ENCODE data around the gene APOL3.
"Not testable (repeated sequence)": the region's sequence is repeated elsewhere in the genome, so short reads cannot be mapped to it uniquely, and the experiment has no call there.

APOL3 gene

DNA sequence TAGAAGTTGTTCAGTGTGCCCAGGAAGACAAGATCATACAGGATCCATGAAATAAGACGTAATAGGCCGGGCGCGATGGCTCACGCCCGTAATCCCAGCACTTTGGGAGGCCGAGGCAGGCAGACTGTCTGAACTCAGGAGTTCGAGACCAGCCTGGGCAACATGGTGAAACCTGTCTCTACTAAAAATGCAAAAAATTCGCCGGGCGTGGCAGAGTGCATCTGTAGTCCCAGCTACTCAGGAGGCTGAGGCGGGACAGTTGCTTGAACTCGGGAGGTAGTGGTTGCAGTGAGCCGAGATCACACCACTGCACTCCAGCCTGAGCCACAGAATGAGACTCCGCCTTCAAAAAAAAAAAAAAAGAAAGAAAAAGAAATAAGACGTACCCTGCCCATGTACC, 56.7 kb downstream of the APOL3 start:
- TF ChIP-seq, protein P1, sequence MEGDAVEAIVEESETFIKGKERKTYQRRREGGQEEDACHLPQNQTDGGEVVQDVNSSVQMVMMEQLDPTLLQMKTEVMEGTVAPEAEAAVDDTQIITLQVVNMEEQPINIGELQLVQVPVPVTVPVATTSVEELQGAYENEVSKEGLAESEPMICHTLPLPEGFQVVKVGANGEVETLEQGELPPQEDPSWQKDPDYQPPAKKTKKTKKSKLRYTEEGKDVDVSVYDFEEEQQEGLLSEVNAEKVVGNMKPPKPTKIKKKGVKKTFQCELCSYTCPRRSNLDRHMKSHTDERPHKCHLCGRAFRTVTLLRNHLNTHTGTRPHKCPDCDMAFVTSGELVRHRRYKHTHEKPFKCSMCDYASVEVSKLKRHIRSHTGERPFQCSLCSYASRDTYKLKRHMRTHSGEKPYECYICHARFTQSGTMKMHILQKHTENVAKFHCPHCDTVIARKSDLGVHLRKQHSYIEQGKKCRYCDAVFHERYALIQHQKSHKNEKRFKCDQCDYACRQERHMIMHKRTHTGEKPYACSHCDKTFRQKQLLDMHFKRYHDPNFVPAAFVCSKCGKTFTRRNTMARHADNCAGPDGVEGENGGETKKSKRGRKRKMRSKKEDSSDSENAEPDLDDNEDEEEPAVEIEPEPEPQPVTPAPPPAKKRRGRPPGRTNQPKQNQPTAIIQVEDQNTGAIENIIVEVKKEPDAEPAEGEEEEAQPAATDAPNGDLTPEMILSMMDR (IDR thresholded peaks at IDR 0.05; ENCODE audit: insufficient read depth, low read length, missing control alignments): no peak
- no peak overlapping the region for H3K4me3 ChIP-seq (ENCODE audit: low read depth, low read length)
- ChIA-PET POLR2A (no interaction called here), CTCF (interaction anchor here (1.0 to 1.4 kb wide), 2 partner anchors 35 to 38 kb away, joined by 3 to 11 read pairs; no protein-coding TSS in a partner anchor)
- DNase-seq (ENCODE audit: low read depth, low spot score): no peak

DNA sequence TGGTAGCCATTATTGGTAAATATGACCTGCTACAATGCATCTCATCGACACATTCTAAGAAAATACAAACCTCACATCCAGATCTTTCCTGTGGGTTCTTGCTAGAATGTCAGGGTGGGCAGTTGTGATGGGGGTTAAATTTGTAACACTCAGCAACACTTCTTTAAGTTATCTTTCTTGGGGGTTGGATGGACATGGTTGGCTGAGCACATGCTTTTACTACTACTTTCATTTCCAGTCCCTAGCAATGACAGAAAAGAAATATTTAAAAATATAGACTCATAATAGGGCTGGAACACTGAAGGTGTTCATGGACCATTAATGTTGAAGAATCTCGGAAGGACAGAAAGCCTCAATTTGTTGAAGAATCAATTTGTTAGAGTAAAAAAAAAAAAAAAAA, 57.6 kb downstream of the APOL3 start:
- DNase-seq (ENCODE audit: low read depth, low spot score): no peak
- H3K4me3 ChIP-seq (ENCODE audit: low read depth, low read length): no peak overlapping the region
- TF ChIP-seq, protein P1 (IDR thresholded peaks at IDR 0.05; ENCODE audit: insufficient read depth, low read length, missing control alignments): no peak
- POLR2A ChIA-PET: no interaction called here
- CTCF ChIA-PET: interaction anchor here (1.0 to 1.4 kb wide), 2 partner anchors 34 to 37 kb away, joined by 3 to 11 read pairs; no protein-coding TSS in a partner anchor

DNA sequence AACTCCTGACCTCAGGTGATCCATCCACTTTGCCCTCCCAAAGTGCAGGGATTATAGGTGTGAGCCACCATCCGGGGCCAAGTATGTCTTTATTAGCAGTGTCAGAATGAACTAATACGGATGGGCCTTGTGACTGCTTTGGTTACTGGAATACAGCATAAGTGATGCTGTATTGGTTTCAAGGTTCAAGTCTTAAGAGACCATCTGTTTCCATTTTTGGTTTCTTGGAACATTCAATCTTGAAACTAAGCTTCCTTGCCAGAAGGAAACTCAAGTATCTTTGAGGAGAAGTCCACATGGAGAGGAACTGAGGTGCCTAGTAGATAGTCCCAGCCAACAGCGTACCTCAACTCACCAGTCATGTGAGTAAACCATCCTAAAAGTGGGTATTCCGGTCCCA, 58.8 kb downstream of the APOL3 start:
- no peak overlapping the region for H3K4me3 ChIP-seq (ENCODE audit: low read depth, low read length)
- ChIA-PET POLR2A (no interaction called here), CTCF (interaction anchor here (0.7 kb wide), 1 partner anchor 37 kb away, joined by 3 read pairs; no protein-coding TSS in a partner anchor)
- TF ChIP-seq, protein P1 (IDR thresholded peaks at IDR 0.05; ENCODE audit: insufficient read depth, low read length, missing control alignments): no peak
- no peak for DNase-seq (ENCODE audit: low read depth, low spot score)

DNA sequence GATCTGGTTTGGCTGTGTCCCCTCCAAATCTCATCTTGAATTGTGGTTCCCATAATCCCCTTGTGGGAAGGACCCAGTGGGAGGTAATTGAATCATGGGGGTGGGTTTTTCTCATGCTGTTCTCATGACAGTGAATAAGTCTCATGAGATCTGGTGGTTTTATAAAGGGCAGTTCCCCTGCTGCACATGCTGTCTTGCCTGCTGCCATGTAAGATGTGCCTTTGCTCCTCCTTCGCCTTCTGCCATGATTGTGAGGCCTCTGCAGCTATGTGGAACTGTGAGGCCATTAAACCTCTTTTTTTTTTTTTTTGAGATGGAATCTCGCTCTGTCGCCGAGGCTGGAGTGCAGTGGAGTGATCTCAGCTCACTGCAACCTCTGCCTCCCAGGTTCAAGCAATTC, 59.6 kb downstream of the APOL3 start:
- DNase-seq (ENCODE audit: low read depth, low spot score); CTCF ChIA-PET; H3K4me3 ChIP-seq (ENCODE audit: low read depth, low read length); POLR2A ChIA-PET: not testable (repeated sequence)

DNA sequence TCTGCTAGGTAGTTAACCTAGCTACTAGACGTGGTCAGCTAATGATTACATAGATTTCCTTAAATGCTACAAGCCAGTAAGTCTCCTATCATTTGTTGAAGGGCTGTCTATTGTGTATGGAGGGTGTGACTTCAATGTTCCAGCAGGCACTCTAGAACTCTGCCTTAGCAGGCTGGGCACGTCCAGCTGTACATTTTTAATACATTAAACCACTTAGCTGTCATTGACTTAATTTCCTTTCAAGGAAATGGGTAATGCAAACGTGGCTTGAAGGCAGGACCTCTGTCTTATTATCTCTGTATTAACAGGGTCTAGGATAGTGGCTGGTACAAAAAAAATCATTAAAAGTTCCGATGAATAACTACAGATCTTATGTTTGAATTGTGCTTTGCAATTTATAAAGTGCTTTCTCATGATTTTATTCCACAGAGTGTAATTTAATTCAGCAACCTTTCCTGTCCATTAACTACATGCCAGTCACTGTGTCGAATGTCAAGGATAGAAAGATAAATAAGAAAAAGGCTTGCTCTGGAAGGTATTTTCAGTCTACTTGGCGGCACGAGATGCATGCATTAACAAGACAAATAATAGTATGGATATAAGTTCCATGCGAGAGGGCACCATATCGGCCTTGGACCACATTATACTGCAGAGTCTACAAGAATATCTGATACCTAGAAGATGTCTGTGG, 60.3 kb downstream of the APOL3 start:
- DNase-seq (ENCODE audit: low read depth, low spot score): no peak
- POLR2A ChIA-PET: interaction anchor here (0.5 kb wide), 1 partner anchor 16 kb away, joined by 3 read pairs; no protein-coding TSS in a partner anchor
- TF ChIP-seq, protein P1 (IDR thresholded peaks at IDR 0.05; ENCODE audit: insufficient read depth, low read length, missing control alignments): no peak
- no peak overlapping the region for H3K4me3 ChIP-seq (ENCODE audit: low read depth, low read length)
- CTCF ChIA-PET: interaction anchor here (0.9 to 1.8 kb wide), 4 partner anchors 14 to 169 kb away, joined by 3 to 15 read pairs (median 4); no protein-coding TSS in a partner anchor

DNA sequence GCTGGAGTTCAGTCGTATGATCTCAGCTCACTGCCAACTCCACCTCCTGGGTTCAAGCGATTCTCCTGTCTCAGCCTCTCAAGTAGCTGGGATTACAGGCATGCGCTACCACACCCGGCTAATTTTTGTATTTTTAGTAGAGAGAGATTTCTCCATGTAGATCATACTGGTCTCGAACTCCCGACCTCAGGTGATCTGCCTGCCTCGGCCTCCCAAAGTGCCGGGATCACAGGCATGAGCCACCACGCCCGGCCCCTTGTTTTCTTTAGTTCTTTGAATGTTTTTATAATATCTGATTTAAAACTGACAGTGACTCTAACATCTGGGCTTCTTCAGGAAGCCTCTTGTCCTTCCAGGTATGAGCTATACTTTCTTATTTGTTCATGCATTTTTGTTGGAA, 61.0 kb downstream of the APOL3 start:
- CTCF ChIA-PET: interaction anchor here (0.9 to 1.8 kb wide), 4 partner anchors 13 to 169 kb away, joined by 3 to 15 read pairs (median 4); no protein-coding TSS in a partner anchor
- POLR2A ChIA-PET; DNase-seq (ENCODE audit: low read depth, low spot score); H3K4me3 ChIP-seq (ENCODE audit: low read depth, low read length): not testable (repeated sequence)

DNA sequence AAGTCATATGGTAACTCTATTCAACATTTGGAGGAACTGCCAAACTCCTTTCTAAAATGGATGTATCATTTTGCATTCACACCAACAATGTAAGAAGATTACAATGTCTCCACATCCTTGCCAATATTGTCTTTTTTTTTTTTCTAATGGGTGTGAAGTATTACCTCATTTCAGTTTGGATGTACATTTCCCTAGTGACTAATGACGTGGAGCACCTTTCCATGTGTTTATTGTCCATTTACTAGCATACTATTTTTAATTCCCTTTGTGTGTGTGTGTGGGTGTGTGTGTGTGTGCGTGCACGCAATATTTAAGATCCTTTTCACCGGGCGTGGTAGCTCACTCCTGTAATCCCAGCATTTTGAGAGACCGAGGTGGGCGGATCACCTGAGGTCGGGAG, 62.7 kb downstream of the APOL3 start:
- TF ChIP-seq, protein P1 (IDR thresholded peaks at IDR 0.05; ENCODE audit: insufficient read depth, low read length, missing control alignments): no peak
- ChIA-PET POLR2A (no interaction called here), CTCF (interaction anchor here (0.8 kb wide), 1 partner anchor 171 kb away, joined by 3 read pairs; no protein-coding TSS in a partner anchor)
- no peak for DNase-seq (ENCODE audit: low read depth, low spot score)
- H3K4me3 ChIP-seq (ENCODE audit: low read depth, low read length): no peak overlapping the region

DNA sequence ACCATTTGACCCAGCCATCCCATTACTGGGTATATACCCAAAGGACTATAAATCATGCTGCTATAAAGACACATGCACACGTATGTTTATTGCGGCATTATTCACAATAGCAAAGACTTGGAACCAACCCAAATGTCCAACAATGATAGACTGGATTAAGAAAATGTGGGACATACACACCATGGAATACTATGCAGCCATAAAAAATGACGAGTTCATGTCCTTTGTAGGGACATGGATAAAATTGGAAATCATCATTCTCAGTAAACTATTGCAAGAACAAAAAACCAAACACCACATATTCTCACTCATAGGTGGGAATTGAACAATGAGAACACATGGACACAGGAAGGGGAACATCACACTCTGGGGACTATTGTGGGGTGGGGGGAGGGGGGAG, 69.8 kb downstream of the APOL3 start:
- POLR2A ChIA-PET; DNase-seq (ENCODE audit: low read depth, low spot score); H3K4me3 ChIP-seq (ENCODE audit: low read depth, low read length): not testable (repeated sequence)
- CTCF ChIA-PET: interaction anchor here (1.4 kb wide), 1 partner anchor 25 kb away, joined by 8 read pairs; no protein-coding TSS in a partner anchor

All from AG04449 (cell line).